Inflammatory macrophage treated with lipopolysaccharide for 1 hour (primary cell): ENCODE results near the gene KSR1.
A peak's percentile ranks its signal among the peaks of the same experiment; 100 is the strongest.
"Not testable (repeated sequence)": the region's sequence is repeated elsewhere in the genome, so short reads cannot be mapped to it uniquely, and the experiment has no call there.

Experiments
- DNase-seq, 2 donors: peaks; one replicate each; pipeline ENCODE4 v3.0.0-alpha.2; 2020 to 2022

The KSR1 gene

GRCh38 chr17:27455914-27456680 lies at the start of gene KSR1:
Gene KSR1, plus strand, starts transcription at chr17:27456448. Its CDS starts 196 bp downstream, at chr17:27456644.
- DNase-seq, result peak; percentile 62 to 70

- DNase-seq, result no peak
These were observed 48.1 kb upstream of the KSR1 start for GRCh38 chr17:27407916-27408864.

GRCh38 chr17:27408891-27409290 lies 47.4 kb upstream of the KSR1 start:
- peak; percentile 12 to 40 for DNase-seq

- not testable (repeated sequence) for DNase-seq
These were observed 44.1 kb upstream of the KSR1 start for GRCh38 chr17:27412158-27412557.

- peak; percentile 51 to 58 for DNase-seq
These were observed 42.9 kb upstream of the KSR1 start for GRCh38 chr17:27413315-27413714.

GRCh38 chr17:27413792-27414191 lies 42.5 kb upstream of the KSR1 start:
- DNase-seq, result peak; percentile 52 to 66

- peak; percentile 32 to 36 for DNase-seq
These were observed 42.0 kb upstream of the KSR1 start for GRCh38 chr17:27414271-27414670.

GRCh38 chr17:27414694-27415093 lies 41.6 kb upstream of the KSR1 start:
- no peak for DNase-seq

- DNase-seq, result no peak
These were observed 41.0 kb upstream of the KSR1 start for GRCh38 chr17:27415120-27415795.

- no peak for DNase-seq
These were observed 38.5 kb upstream of the KSR1 start for GRCh38 chr17:27417596-27418365.

GRCh38 chr17:27418366-27418615 lies 38.0 kb upstream of the KSR1 start:
- no peak for DNase-seq

GRCh38 chr17:27419156-27419555 lies 37.1 kb upstream of the KSR1 start:
- no peak for DNase-seq

GRCh38 chr17:27420211-27420950 lies 35.9 kb upstream of the KSR1 start:
- DNase-seq, result no peak

- no peak for DNase-seq
These were observed 35.1 kb upstream of the KSR1 start for GRCh38 chr17:27421111-27421510.

- not testable (repeated sequence) for DNase-seq
These were observed 34.6 kb upstream of the KSR1 start for GRCh38 chr17:27421626-27422025.

- no peak for DNase-seq
These were observed 33.6 kb upstream of the KSR1 start for GRCh38 chr17:27422601-27423000.

GRCh38 chr17:27423651-27424050 lies 32.6 kb upstream of the KSR1 start:
- no peak for DNase-seq

- DNase-seq, result no peak
These were observed 31.7 kb upstream of the KSR1 start for GRCh38 chr17:27424516-27424915.

- no peak for DNase-seq
These were observed 31.3 kb upstream of the KSR1 start for GRCh38 chr17:27424941-27425340.

- DNase-seq, result not testable (repeated sequence)
These were observed 30.7 kb upstream of the KSR1 start for GRCh38 chr17:27425571-27425970.

- DNase-seq, result no peak
These were observed 30.3 kb upstream of the KSR1 start for GRCh38 chr17:27425991-27426390.

GRCh38 chr17:27426471-27426870 lies 29.8 kb upstream of the KSR1 start:
- not testable (repeated sequence) for DNase-seq
